Renal cortical epithelial cell (primary cell): ENCODE results near the gene UBALD2. TPM values are rescaled to one million over a fixed set of nuclear protein-coding genes. Genes with fewer than 3 reads are reported as not detected.
A peak's percentile ranks its signal among the peaks of the same experiment; 100 is the strongest.
"Not testable (repeated sequence)": the region's sequence is repeated elsewhere in the genome, so short reads cannot be mapped to it uniquely, and the experiment has no call there.

Experiments
- DNase-seq: peaks from one replicate; pipeline ENCODE4 v3.0.0-alpha.2; 2011; ENCODE audit warnings: low read depth
- total RNA-seq: library from RNA; depleted of rRNA; stranded (reverse); fragments of >200 nt; gene quantifications from 2 replicates; pipeline ENCODE4 v1.2.3, GENCODE V29; 2014

The UBALD2 gene
- total RNA-seq, 1 donor from 2014 or later = 2.9 TPM

- DNase-seq = no peak
These were observed 12.4 kb downstream of the UBALD2 start for GRCh38 chr17:76277300-76278267.

GRCh38 chr17:76278268-76278908 lies 13.2 kb downstream of the UBALD2 start:
- no peak for DNase-seq

- peak; percentile 49 for DNase-seq
These were observed 14.0 kb downstream of the UBALD2 start for GRCh38 chr17:76278952-76279741.

- DNase-seq = no peak
These were observed 14.7 kb downstream of the UBALD2 start for GRCh38 chr17:76279742-76280287.

- DNase-seq = no peak
These were observed 15.5 kb downstream of the UBALD2 start for GRCh38 chr17:76280650-76281049.

GRCh38 chr17:76281573-76282371 lies 16.6 kb downstream of the UBALD2 start:
- DNase-seq = no peak

GRCh38 chr17:76292567-76292966 lies 27.4 kb downstream of the UBALD2 start:
- DNase-seq = no peak

- DNase-seq = no peak
These were observed 28.0 kb downstream of the UBALD2 start for GRCh38 chr17:76293106-76293505.

GRCh38 chr17:76296186-76296585 lies 31.0 kb downstream of the UBALD2 start:
- no peak for DNase-seq

GRCh38 chr17:76296889-76297288 lies 31.7 kb downstream of the UBALD2 start:
- no peak for DNase-seq

- DNase-seq = no peak
These were observed 32.3 kb downstream of the UBALD2 start for GRCh38 chr17:76297436-76297835.

- no peak for DNase-seq
These were observed 39.3 kb downstream of the UBALD2 start for GRCh38 chr17:76304226-76305134.

GRCh38 chr17:76305135-76305454 lies 39.9 kb downstream of the UBALD2 start:
- not testable (repeated sequence) for DNase-seq

GRCh38 chr17:76307299-76307965 lies 42.3 kb downstream of the UBALD2 start:
- no peak for DNase-seq

GRCh38 chr17:76307966-76308338 lies 42.8 kb downstream of the UBALD2 start, which contains the start of gene QRICH2:
QRICH2 (minus strand) TSS chr17:76308276; CDS start chr17:76307998, 278 bp downstream.
- no peak for DNase-seq

GRCh38 chr17:76309461-76309860 lies 44.3 kb downstream of the UBALD2 start:
- DNase-seq = no peak

GRCh38 chr17:76312735-76313134 lies 47.6 kb downstream of the UBALD2 start:
- no peak for DNase-seq

- peak; percentile 18 for DNase-seq
These were observed 49.5 kb downstream of the UBALD2 start for GRCh38 chr17:76314392-76315227.

GRCh38 chr17:76317535-76317934 lies 52.4 kb downstream of the UBALD2 start:
- no peak for DNase-seq
